Measurements from ENCODE around the gene SLC22A4. TPM values are rescaled to one million over a fixed set of nuclear protein-coding genes. Genes with fewer than 3 reads are reported as not detected.

Gene SLC22A4
- polyA plus RNA-seq, 1 donor from 2014 or later = 2.0 TPM

- Histone ChIP-seq H3K4me2 (ENCODE audit: low read length) (no peak overlapping the region), H3F3A (ENCODE audit: insufficient read depth, low read length, poor library complexity, severe bottlenecking) (no peaks in the 10 kb centered on the region), H4K20me1 (ENCODE audit: insufficient read depth) (no peaks in the 10 kb centered on the region), H3K9me2 (ENCODE audit: insufficient read depth, low read length) (no peaks in the 10 kb centered on the region), H3K27ac (ENCODE audit: low read length) (no peak overlapping the region), H2AFZ (ENCODE audit: low read depth, low read length) (no peak overlapping the region), H3K9me3 (ENCODE audit: low read length) (no peaks in the 10 kb centered on the region), H3K79me2 (replicated peaks; ENCODE audit: insufficient read depth, low read length) (no peaks in the 10 kb centered on the region), H3K27me3 (ENCODE audit: insufficient read depth, low read depth, low read length) (no peaks in the 10 kb centered on the region), H3K36me3 (ENCODE audit: insufficient read depth, low read length) (no peaks in the 10 kb centered on the region), H3K9ac (ENCODE audit: low read length) (no peak overlapping the region), H3K4me3 (ENCODE audit: low read length) (no peak overlapping the region)
- no peak for TF ChIP-seq EP300 (conservative IDR thresholded peaks at IDR 0.05; ENCODE audit: poor library complexity, severe bottlenecking)
- no peak for TF ChIP-seq CTCF (IDR thresholded peaks at IDR 0.05; ENCODE audit: poor library complexity, severe bottlenecking)
- TF ChIP-seq EZH2 (IDR thresholded peaks at IDR 0.05; ENCODE audit: borderline replicate concordance, insufficient read depth, low read length, poor library complexity, severe bottlenecking) = no peak
- TF ChIP-seq MXI1 (conservative IDR thresholded peaks at IDR 0.05; ENCODE audit: poor library complexity, severe bottlenecking) = no peak
- TF ChIP-seq TAF1 (IDR thresholded peaks at IDR 0.05; ENCODE audit: low read depth) = no peak
- no peak for TF ChIP-seq REST (IDR thresholded peaks at IDR 0.05; ENCODE audit: borderline replicate concordance)
- no peak for TF ChIP-seq RAD21 (conservative IDR thresholded peaks at IDR 0.05)
- TF ChIP-seq SMC3 (conservative IDR thresholded peaks at IDR 0.05; ENCODE audit: poor library complexity) = no peak
- no peak for TF ChIP-seq POLR2AphosphoS5 (IDR thresholded peaks at IDR 0.05)
These were observed 48.3 kb downstream of the SLC22A4 start for GRCh38 chr5:132342291-132343180.

- no peaks in the 10 kb centered on the region for H3K27me3 ChIP-seq (ENCODE audit: insufficient read depth, low read depth, low read length)
- H3K4me2 ChIP-seq (ENCODE audit: low read length) = no peak overlapping the region
- no peaks in the 10 kb centered on the region for H3K9me3 ChIP-seq (ENCODE audit: low read length)
- H3K4me3 ChIP-seq (ENCODE audit: low read length) = no peak overlapping the region
- H2AFZ ChIP-seq (ENCODE audit: low read depth, low read length) = no peak overlapping the region
- H4K20me1 ChIP-seq (ENCODE audit: insufficient read depth) = no peaks in the 10 kb centered on the region
- no peak overlapping the region for H3K9ac ChIP-seq (ENCODE audit: low read length)
- H3K9me2 ChIP-seq (ENCODE audit: insufficient read depth, low read length) = no peaks in the 10 kb centered on the region
- H3K79me2 ChIP-seq (replicated peaks; ENCODE audit: insufficient read depth, low read length) = no peaks in the 10 kb centered on the region
- H3K36me3 ChIP-seq (ENCODE audit: insufficient read depth, low read length) = no peaks in the 10 kb centered on the region
- H3K27ac ChIP-seq (ENCODE audit: low read length) = no peak overlapping the region
- no peaks in the 10 kb centered on the region for H3F3A ChIP-seq (ENCODE audit: insufficient read depth, low read length, poor library complexity, severe bottlenecking)
- no peak for TF ChIP-seq REST (IDR thresholded peaks at IDR 0.05; ENCODE audit: borderline replicate concordance)
- TF ChIP-seq EZH2 (IDR thresholded peaks at IDR 0.05; ENCODE audit: borderline replicate concordance, insufficient read depth, low read length, poor library complexity, severe bottlenecking) = no peak
- TF ChIP-seq CTCF (IDR thresholded peaks at IDR 0.05; ENCODE audit: poor library complexity, severe bottlenecking) = no peak
- TF ChIP-seq EP300 (conservative IDR thresholded peaks at IDR 0.05; ENCODE audit: poor library complexity, severe bottlenecking) = no peak
- no peak for TF ChIP-seq RAD21 (conservative IDR thresholded peaks at IDR 0.05)
- no peak for TF ChIP-seq POLR2AphosphoS5 (IDR thresholded peaks at IDR 0.05)
- TF ChIP-seq MXI1 (conservative IDR thresholded peaks at IDR 0.05; ENCODE audit: poor library complexity, severe bottlenecking) = no peak
- TF ChIP-seq SMC3 (conservative IDR thresholded peaks at IDR 0.05; ENCODE audit: poor library complexity) = no peak
- TF ChIP-seq TAF1 (IDR thresholded peaks at IDR 0.05; ENCODE audit: low read depth) = no peak
These were observed 50.8 kb downstream of the SLC22A4 start for GRCh38 chr5:132344775-132345514.
